GM12873 (cell line): ENCODE results near the gene EHMT2.

Experiments
- CTCF ChIP-seq: IDR thresholded peaks from 2 replicates; pipeline ENCODE4 v1.5.1; 2012; ENCODE audit warnings: low read depth, mild to moderate bottlenecking, moderate library complexity, low read length, control low read depth; ENCODE audit not compliant: insufficient read depth; ENCODE audit errors: missing control alignments

Gene EHMT2

GRCh38 chr6:31883676-31884075 lies 13.8 kb downstream of the EHMT2 start:
- TF ChIP-seq CTCF, result no peak

- TF ChIP-seq CTCF, result no peak
Measured at GRCh38 chr6:31882344-31882743, 15.2 kb downstream of the EHMT2 start.

GRCh38 chr6:31881136-31881859 lies 16.2 kb downstream of the EHMT2 start:
- no peak for TF ChIP-seq CTCF

- no peak for TF ChIP-seq CTCF
Measured at GRCh38 chr6:31880616-31881015, 16.9 kb downstream of the EHMT2 start.

GRCh38 chr6:31879901-31880300 lies 17.6 kb downstream of the EHMT2 start:
- no peak for TF ChIP-seq CTCF

- no peak for TF ChIP-seq CTCF
Measured at GRCh38 chr6:31879143-31879542, 18.4 kb downstream of the EHMT2 start.

- no peak for TF ChIP-seq CTCF
Measured at GRCh38 chr6:31878726-31879125, 18.8 kb downstream of the EHMT2 start, which contains the start of gene SLC44A4. Gene SLC44A4, minus strand, starts transcription at chr6:31878997. Its CDS starts 17 bp downstream, at chr6:31878980.
